IMR-90 (cell line): ENCODE results near the gene FBN1. TPM values are rescaled to one million over a fixed set of nuclear protein-coding genes. Genes with fewer than 3 reads are reported as not detected.

ENCODE experiments used
- ATAC-seq: fragments of 200-7000 bp; cut with Tn5 transposase; 2 replicates; pipeline ENCODE4 v1.9.1; 2020; ENCODE audit warnings: low read depth, mild to moderate bottlenecking, moderate library complexity
- BruUV-seq: library from RNA; stranded (reverse); fragments of 400-500 nt; replicated peaks from 2 replicates; lab custom pipeline; 2021; lab: Mats Ljungman, UMichigan
- CTCF ChIA-PET: fragments of 300-600 bp; formaldehyde crosslinking; extraction: SDS; loops from one replicate; lab custom pipeline; 2021; ENCODE audit warnings: antibody characterized with exemption; lab: Yijun Ruan, JAX
- POLR2A ChIA-PET: fragments of 300-600 bp; sonication (Branson Sonifier 250); formaldehyde crosslinking; loops from one replicate; lab custom pipeline; 2022; ENCODE audit warnings: antibody characterized with exemption; ENCODE audit not compliant: unreplicated experiment; lab: Charles Lee
- DNase-seq: peaks from one replicate; pipeline ENCODE4 v3.0.0; 2013
- H2AFZ ChIP-seq: replicated peaks from 2 replicates; pipeline ENCODE3; 2013; ENCODE audit warnings: low read length, mild to moderate bottlenecking; ENCODE audit not compliant: poor library complexity
- H2AK5ac ChIP-seq: 2 replicates; pipeline ENCODE4 v1.6.1; 2013; ENCODE audit warnings: low read depth, low read length, inconsistent platforms
- H2AK9ac ChIP-seq: replicated peaks from 2 replicates; pipeline ENCODE3; 2013; ENCODE audit warnings: mild to moderate bottlenecking, low read depth, low read length, moderate library complexity; ENCODE audit not compliant: poor library complexity
- H2BK120ac ChIP-seq: 2 replicates; pipeline ENCODE4 v1.6.1; 2013; ENCODE audit warnings: low read depth, low read length, inconsistent platforms
- H2BK15ac ChIP-seq: 3 replicates; pipeline ENCODE4 v1.6.1; 2013; ENCODE audit warnings: low read depth, low read length, inconsistent platforms
- H2BK20ac ChIP-seq: 2 replicates; pipeline ENCODE4 v1.6.1; 2013; ENCODE audit warnings: low read depth, mild to moderate bottlenecking, inconsistent platforms, low read length, moderate library complexity
- H2BK5ac ChIP-seq: 2 replicates; pipeline ENCODE4 v1.6.1; 2013; ENCODE audit warnings: mild to moderate bottlenecking, low read depth, low read length, inconsistent platforms; ENCODE audit not compliant: poor library complexity, severe bottlenecking
- H3K14ac ChIP-seq: replicated peaks from 2 replicates; pipeline ENCODE4 v1.6.1; 2013; ENCODE audit warnings: low read depth, low read length, inconsistent platforms
- H3K18ac ChIP-seq: 2 replicates; pipeline ENCODE4 v1.6.1; 2013; ENCODE audit warnings: low read depth, low read length, control low read depth
- H3K23ac ChIP-seq: 2 replicates; pipeline ENCODE4 v1.6.1; 2013; ENCODE audit warnings: low read depth, low read length, inconsistent platforms
- H3K27ac ChIP-seq: 2 replicates; pipeline ENCODE4 v1.5.1; 2013; ENCODE audit warnings: mild to moderate bottlenecking, control low read depth, low read length; ENCODE audit not compliant: insufficient read depth
- H3K27me3 ChIP-seq: 2 replicates; pipeline ENCODE4 v1.6.1; 2013; ENCODE audit warnings: low read length; ENCODE audit not compliant: control insufficient read depth, insufficient read depth
- H3K36me3 ChIP-seq: 2 replicates; pipeline ENCODE4 v1.6.1; 2013; ENCODE audit warnings: low read length, mixed read lengths; ENCODE audit not compliant: control insufficient read depth, insufficient read depth
- H3K4ac ChIP-seq: 2 replicates; pipeline ENCODE4 v1.6.1; 2013; ENCODE audit warnings: low read depth, low read length, inconsistent platforms
- H3K4me1 ChIP-seq: 2 replicates; pipeline ENCODE4 v1.6.1; 2013; ENCODE audit warnings: low read length, mixed read lengths; ENCODE audit not compliant: control insufficient read depth, insufficient read depth
- H3K4me2 ChIP-seq: 2 replicates; pipeline ENCODE4 v1.6.1; 2013; ENCODE audit warnings: low read depth, mild to moderate bottlenecking, control low read depth, low read length, moderate library complexity
- H3K4me3 ChIP-seq: 2 replicates; pipeline ENCODE4 v1.5.1; 2013; ENCODE audit warnings: low read depth, mild to moderate bottlenecking, control low read depth, low read length, moderate library complexity; ENCODE audit not compliant: insufficient read depth
- H3K56ac ChIP-seq: 2 replicates; pipeline ENCODE4 v1.6.1; 2013; ENCODE audit warnings: low read length, inconsistent platforms; ENCODE audit not compliant: insufficient read depth; ENCODE audit errors: extremely low read depth
- H3K79me1 ChIP-seq, 2 experiments: 2 replicates each; pipeline ENCODE4 v1.6.1; 2013; ENCODE audit warnings: low read length in 2 of 2, inconsistent platforms in 1 of 2, low read depth in 1 of 2
- H3K9ac ChIP-seq: 2 replicates; pipeline ENCODE4 v1.6.1; 2013; ENCODE audit warnings: low read depth, low read length, control low read depth
- H3K9me1 ChIP-seq: 2 replicates; pipeline ENCODE4 v1.6.1; 2013; ENCODE audit warnings: low read length, inconsistent platforms; ENCODE audit not compliant: insufficient read depth
- H3K9me3 ChIP-seq: 2 replicates; pipeline ENCODE4 v1.6.1; 2013; ENCODE audit warnings: low read length; ENCODE audit not compliant: control insufficient read depth, insufficient read depth
- H4K20me1 ChIP-seq: 2 replicates; pipeline ENCODE4 v1.6.1; 2013; ENCODE audit warnings: low read length, inconsistent platforms; ENCODE audit not compliant: insufficient read depth
- H4K5ac ChIP-seq: 2 replicates; pipeline ENCODE4 v1.6.1; 2013; ENCODE audit warnings: mild to moderate bottlenecking, low read depth, low read length, control low read depth
- H4K8ac ChIP-seq, 2 experiments: 2 replicates each; pipeline ENCODE4 v1.6.1; 2013; ENCODE audit warnings: low read depth in 2 of 2, low read length in 2 of 2, control low read depth in 1 of 2, inconsistent platforms in 1 of 2
- H4K91ac ChIP-seq: 2 replicates; pipeline ENCODE4 v1.6.1; 2013; ENCODE audit warnings: low read depth, low read length, inconsistent platforms; ENCODE audit not compliant: insufficient read depth
- CEBPB ChIP-seq: IDR thresholded peaks from 2 replicates; pipeline ENCODE4 v1.6.1; 2012; ENCODE audit warnings: low read depth, low read length, improper control_type of control experiment
- FOS ChIP-seq: fragments of 150-350 bp; IDR thresholded peaks from 2 replicates; pipeline ENCODE4 v1.6.1; 2016; ENCODE audit warnings: low read depth, low read length
- NFE2L2 ChIP-seq: fragments of 150-350 bp; IDR thresholded peaks from 2 replicates; pipeline ENCODE4 v1.6.1; 2016; ENCODE audit warnings: low read depth, mild to moderate bottlenecking, low read length
- POLR2A ChIP-seq: IDR thresholded peaks from 2 replicates; pipeline ENCODE4 v1.6.1; 2012; ENCODE audit warnings: mild to moderate bottlenecking, low read depth, low read length
- RAD21 ChIP-seq: IDR thresholded peaks from 2 replicates; pipeline ENCODE4 v1.6.1; 2012; ENCODE audit warnings: low read length, improper control_type of control experiment
- RFX5 ChIP-seq: IDR thresholded peaks from 2 replicates; pipeline ENCODE4 v1.8.0; 2012; ENCODE audit warnings: low read depth, mild to moderate bottlenecking, low read length, moderate library complexity
- SMC3 ChIP-seq: fragments of 150-350 bp; IDR thresholded peaks from 2 replicates; pipeline ENCODE4 v1.6.1; 2016; ENCODE audit warnings: low read depth, mild to moderate bottlenecking, antibody characterized with exemption, low read length, moderate library complexity
- WGBS, 2 experiments: methylation state at CpG; one replicate each; pipeline versions ENCODE4 v1.1.5 to v1.1.7; 2013; ENCODE audit warnings: missing lambda C conversion rate in 2 of 2; ENCODE audit not compliant: insufficient read length in 1 of 2; ENCODE audit errors: extremely low coverage in 2 of 2; 5-methylcytosine and 5-hydroxymethylcytosine counted together
- dilution Hi-C: fragments of 300-500 bp; cut with HindIII; formaldehyde crosslinking; loops from one replicate; pipeline ENCODE4 v1.14.3; 2018; ENCODE audit warnings: low sequenced_read_pairs; ENCODE audit not compliant: unreplicated experiment
- in situ Hi-C: fragments of 300-500 bp; cut with MboI; formaldehyde crosslinking; loops from 3 replicates; pipeline ENCODE4 v1.14.3; 2019; ENCODE audit warnings: low sequenced_read_pairs, inconsistent platforms, mixed read lengths
- intact Hi-C: fragments of 100-400 bp; cut with micrococcal nuclease; formaldehyde crosslinking; loops from 2 replicates; pipeline ENCODE4 v1.10.0; 2022
- polyA plus RNA-seq, 3 experiments: library from polyadenylated mRNA; depleted of rRNA; stranded (reverse); fragments of >200 nt; gene quantifications; 2 replicates each; pipeline ENCODE4 v1.2.3, GENCODE V29; 2012; ENCODE audit warnings: low replicate concordance in 1 of 3
- total RNA-seq: library from RNA; depleted of rRNA; stranded (reverse); fragments of >200 nt; gene quantifications from 2 replicates; pipeline ENCODE4 v1.2.3, GENCODE V29; 2012
- TF ChIP-seq, protein P1 (sequence below): conservative IDR thresholded peaks from 2 replicates; pipeline ENCODE4 v1.5.1; 2012; ENCODE audit warnings: mild to moderate bottlenecking, low read depth, low read length, improper control_type of control experiment
- TF ChIP-seq, protein P2 (sequence below): fragments of 150-350 bp; IDR thresholded peaks from 2 replicates; pipeline ENCODE4 v1.6.1; 2016; ENCODE audit warnings: low read depth, mild to moderate bottlenecking, low read length, moderate library complexity, borderline replicate concordance
- TF ChIP-seq, protein P3 (sequence below): fragments of 150-350 bp; IDR thresholded peaks from 2 replicates; pipeline ENCODE4 v1.6.1; 2017; ENCODE audit warnings: mild to moderate bottlenecking, antibody characterized with exemption, low read length, low read depth

The FBN1 gene
- total and polyA plus RNA-seq, 2 of the 4 experiments (the other 2 are of a cell fraction): 134 to 283 TPM

DNA sequence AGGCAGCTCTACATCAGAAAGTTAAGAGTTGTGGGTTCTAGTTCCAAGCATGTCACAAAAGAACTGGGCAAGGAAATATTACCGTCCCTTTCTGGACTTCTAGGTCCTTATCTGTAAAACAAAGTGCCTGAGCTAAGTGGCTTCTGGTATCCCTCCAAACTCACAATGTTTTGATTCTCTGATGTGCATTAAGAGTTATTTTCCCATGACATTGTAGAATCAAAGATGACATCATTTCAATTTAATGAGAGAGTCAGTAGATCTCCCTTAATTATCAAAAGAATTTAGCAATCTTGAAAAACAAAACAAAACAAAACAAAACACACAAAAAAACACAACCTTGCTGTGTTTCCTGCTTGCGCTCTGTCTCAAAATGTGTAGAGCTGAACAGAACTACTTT, 225.6 kb downstream of the FBN1 start:
- intact Hi-C loops (loop anchor here (10.0 kb wide), 1 partner anchor 225 kb away; the partner anchor contains the start of gene FBN1), dilution Hi-C loops (no loop called here), in situ Hi-C loops (no loop called here)
- Histone ChIP-seq H2BK5ac (no peak overlapping the region), H3K23ac (no peak overlapping the region), H3K9me1 (peaks cover 11% of the 10 kb centered on the region), H3K4me2 (no peak overlapping the region), H2AK9ac (no peak overlapping the region), H4K20me1 (no peaks in the 10 kb centered on the region), H2AFZ (no peak overlapping the region), H3K56ac (no peak overlapping the region), H3K14ac (no peak overlapping the region), H3K9me3 (no peaks in the 10 kb centered on the region), H4K8ac (no peak overlapping the region), H3K27me3 (no peaks in the 10 kb centered on the region), H2BK20ac (no peak overlapping the region), H3K4me1 (peaks cover 5% of the 10 kb centered on the region), H2BK120ac (no peak overlapping the region), H3K18ac (no peak overlapping the region), H3K27ac (no peak overlapping the region), H3K4me3 (no peak overlapping the region), H3K79me1 (peaks cover 6 to 24% of the 10 kb centered on the region in 2 experiments), H3K9ac (no peak overlapping the region), H4K5ac (no peak overlapping the region), H3K36me3 (peaks cover 57% of the 10 kb centered on the region), H4K91ac (no peak overlapping the region), H2AK5ac (no peak overlapping the region), H3K4ac (no peak overlapping the region), H2BK15ac (no peak overlapping the region)
- WGBS, 2 experiments: no CpG with 5 or more reads among the region's 2 CpGs
- ChIA-PET CTCF (interaction anchor here (0.7 kb wide), 1 partner anchor 9 kb away, joined by 3 read pairs; no protein-coding TSS in a partner anchor), POLR2A (no interaction called here)
- DNase-seq: no peak
- ATAC-seq: no peak
- BruUV-seq: no TSS peak
- no peak for TF ChIP-seq RFX5
- no peak for TF ChIP-seq NFE2L2
- TF ChIP-seq, protein P1, sequence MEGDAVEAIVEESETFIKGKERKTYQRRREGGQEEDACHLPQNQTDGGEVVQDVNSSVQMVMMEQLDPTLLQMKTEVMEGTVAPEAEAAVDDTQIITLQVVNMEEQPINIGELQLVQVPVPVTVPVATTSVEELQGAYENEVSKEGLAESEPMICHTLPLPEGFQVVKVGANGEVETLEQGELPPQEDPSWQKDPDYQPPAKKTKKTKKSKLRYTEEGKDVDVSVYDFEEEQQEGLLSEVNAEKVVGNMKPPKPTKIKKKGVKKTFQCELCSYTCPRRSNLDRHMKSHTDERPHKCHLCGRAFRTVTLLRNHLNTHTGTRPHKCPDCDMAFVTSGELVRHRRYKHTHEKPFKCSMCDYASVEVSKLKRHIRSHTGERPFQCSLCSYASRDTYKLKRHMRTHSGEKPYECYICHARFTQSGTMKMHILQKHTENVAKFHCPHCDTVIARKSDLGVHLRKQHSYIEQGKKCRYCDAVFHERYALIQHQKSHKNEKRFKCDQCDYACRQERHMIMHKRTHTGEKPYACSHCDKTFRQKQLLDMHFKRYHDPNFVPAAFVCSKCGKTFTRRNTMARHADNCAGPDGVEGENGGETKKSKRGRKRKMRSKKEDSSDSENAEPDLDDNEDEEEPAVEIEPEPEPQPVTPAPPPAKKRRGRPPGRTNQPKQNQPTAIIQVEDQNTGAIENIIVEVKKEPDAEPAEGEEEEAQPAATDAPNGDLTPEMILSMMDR: no peak
- TF ChIP-seq, protein P2, sequence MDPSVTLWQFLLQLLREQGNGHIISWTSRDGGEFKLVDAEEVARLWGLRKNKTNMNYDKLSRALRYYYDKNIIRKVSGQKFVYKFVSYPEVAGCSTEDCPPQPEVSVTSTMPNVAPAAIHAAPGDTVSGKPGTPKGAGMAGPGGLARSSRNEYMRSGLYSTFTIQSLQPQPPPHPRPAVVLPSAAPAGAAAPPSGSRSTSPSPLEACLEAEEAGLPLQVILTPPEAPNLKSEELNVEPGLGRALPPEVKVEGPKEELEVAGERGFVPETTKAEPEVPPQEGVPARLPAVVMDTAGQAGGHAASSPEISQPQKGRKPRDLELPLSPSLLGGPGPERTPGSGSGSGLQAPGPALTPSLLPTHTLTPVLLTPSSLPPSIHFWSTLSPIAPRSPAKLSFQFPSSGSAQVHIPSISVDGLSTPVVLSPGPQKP: no peak
- no peak for TF ChIP-seq RAD21
- TF ChIP-seq SMC3: no peak
- no peak for TF ChIP-seq CEBPB
- no peak for TF ChIP-seq FOS
- no peak for TF ChIP-seq POLR2A
- TF ChIP-seq, protein P3, sequence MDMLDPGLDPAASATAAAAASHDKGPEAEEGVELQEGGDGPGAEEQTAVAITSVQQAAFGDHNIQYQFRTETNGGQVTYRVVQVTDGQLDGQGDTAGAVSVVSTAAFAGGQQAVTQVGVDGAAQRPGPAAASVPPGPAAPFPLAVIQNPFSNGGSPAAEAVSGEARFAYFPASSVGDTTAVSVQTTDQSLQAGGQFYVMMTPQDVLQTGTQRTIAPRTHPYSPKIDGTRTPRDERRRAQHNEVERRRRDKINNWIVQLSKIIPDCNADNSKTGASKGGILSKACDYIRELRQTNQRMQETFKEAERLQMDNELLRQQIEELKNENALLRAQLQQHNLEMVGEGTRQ: no peak
